Measurements from ENCODE around the gene EPHB3.

Gene EPHB3

DNA sequence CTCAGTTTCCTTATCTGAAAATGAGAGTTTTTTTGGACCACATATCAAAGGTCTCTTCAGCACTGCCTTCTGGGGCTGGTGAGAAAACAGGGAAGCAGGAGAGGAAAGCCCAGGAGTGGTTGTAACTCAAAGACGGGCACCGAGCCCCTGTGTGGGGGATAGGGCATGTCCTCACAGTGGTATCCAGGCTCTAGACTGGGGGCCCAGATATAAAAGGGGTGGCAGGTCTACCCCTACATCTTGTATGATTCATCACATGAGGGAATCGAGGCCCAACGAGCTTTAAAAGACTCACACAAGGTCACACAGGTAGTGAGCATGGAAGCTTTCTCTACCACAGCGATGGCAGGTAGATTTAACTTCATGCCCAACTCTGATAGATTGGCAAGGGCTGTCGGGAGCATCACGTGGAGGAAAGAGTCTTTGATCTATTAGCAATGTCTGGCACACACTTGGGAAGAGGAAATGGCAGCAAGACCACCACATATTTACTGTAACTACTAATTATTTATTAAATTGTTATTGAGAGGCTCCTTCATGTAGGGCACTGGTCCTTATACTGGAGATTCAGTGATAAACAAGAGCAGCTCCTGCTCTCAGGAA is 4.1 kb upstream of the EPHB3 start:
- H3K4me3 ChIP-seq (replicated peaks; ENCODE audit: low read depth, low read length), result no peak overlapping the region
- DNase-seq (ENCODE audit: extremely low read depth, low read depth), result no peak
- TF ChIP-seq, protein P1, sequence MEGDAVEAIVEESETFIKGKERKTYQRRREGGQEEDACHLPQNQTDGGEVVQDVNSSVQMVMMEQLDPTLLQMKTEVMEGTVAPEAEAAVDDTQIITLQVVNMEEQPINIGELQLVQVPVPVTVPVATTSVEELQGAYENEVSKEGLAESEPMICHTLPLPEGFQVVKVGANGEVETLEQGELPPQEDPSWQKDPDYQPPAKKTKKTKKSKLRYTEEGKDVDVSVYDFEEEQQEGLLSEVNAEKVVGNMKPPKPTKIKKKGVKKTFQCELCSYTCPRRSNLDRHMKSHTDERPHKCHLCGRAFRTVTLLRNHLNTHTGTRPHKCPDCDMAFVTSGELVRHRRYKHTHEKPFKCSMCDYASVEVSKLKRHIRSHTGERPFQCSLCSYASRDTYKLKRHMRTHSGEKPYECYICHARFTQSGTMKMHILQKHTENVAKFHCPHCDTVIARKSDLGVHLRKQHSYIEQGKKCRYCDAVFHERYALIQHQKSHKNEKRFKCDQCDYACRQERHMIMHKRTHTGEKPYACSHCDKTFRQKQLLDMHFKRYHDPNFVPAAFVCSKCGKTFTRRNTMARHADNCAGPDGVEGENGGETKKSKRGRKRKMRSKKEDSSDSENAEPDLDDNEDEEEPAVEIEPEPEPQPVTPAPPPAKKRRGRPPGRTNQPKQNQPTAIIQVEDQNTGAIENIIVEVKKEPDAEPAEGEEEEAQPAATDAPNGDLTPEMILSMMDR (IDR thresholded peaks at IDR 0.05; ENCODE audit: low read depth, low read length, missing control alignments), result no peak

DNA sequence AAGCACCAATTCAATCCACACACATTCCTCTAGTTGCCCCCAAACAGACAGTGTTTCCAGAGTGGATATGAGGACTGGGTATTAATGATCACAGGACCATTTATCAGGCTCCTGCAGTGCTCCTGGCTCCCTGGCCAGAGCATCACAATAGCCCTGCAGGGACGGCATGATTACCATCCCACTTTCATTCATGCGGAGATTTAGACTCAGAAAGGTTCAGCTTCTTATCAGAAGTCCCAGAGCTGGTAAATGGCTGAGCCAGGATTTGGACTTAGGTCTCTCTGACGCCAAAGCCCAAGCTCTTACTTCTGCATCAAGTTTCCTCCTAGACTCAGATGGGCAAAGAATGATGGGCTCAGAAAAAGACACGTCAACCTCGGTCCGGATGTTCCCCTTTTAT is 2.9 kb upstream of the EPHB3 start:
- no peak overlapping the region for H3K4me3 ChIP-seq (replicated peaks; ENCODE audit: low read depth, low read length)
- TF ChIP-seq, protein P1 (IDR thresholded peaks at IDR 0.05; ENCODE audit: low read depth, low read length, missing control alignments), result no peak

DNA sequence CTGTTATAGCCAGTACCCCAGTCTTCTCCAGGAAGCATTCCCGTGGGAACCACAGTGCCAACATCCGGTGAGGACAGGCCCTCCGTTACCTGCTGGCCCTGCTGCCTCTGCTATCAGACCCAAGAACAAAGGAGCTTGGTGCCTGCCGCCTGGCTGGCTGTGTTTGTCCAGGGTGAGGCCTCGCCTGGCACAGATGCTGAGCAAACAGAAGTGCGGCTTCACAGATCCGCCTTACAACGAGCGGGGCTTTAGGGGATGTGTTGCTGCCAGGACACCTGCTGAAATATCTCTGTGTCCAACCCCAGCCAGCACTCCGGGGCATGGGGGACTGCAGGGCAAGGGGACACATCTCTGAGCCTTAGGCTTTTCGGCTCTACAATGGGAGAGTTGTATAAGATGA is 2.2 kb upstream of the EPHB3 start:
- no peak for DNase-seq (ENCODE audit: extremely low read depth, low read depth)
- TF ChIP-seq, protein P1 (IDR thresholded peaks at IDR 0.05; ENCODE audit: low read depth, low read length, missing control alignments), result no peak
- no peak overlapping the region for H3K4me3 ChIP-seq (replicated peaks; ENCODE audit: low read depth, low read length)

More for the DNA sequence above, 2.9 kb upstream of the EPHB3 start:
- DNase-seq (ENCODE audit: extremely low read depth, low read depth), result no peak

DNA sequence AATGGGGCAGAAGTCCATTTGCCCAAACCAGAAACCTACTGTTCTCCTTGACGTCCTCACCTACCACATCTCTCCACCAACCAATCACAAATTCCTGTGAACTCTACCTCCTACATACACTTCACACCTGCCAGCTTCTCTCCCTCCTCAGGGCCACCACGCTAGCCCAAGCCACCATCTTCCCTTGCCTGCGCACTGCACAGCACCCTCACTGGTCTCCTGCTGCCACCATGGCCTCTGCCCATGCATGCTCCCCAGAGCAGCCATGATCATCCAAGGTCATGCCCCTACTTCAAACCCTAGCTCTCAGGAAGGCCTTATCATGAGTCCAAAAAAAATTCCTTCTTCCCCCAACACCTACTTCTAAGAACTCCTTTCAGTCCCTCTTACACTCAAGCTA is 1.1 kb upstream of the EPHB3 start:
- H3K4me3 ChIP-seq (replicated peaks; ENCODE audit: low read depth, low read length), result no peak overlapping the region
- TF ChIP-seq, protein P1 (IDR thresholded peaks at IDR 0.05; ENCODE audit: low read depth, low read length, missing control alignments), result no peak
- no peak for DNase-seq (ENCODE audit: extremely low read depth, low read depth)

DNA sequence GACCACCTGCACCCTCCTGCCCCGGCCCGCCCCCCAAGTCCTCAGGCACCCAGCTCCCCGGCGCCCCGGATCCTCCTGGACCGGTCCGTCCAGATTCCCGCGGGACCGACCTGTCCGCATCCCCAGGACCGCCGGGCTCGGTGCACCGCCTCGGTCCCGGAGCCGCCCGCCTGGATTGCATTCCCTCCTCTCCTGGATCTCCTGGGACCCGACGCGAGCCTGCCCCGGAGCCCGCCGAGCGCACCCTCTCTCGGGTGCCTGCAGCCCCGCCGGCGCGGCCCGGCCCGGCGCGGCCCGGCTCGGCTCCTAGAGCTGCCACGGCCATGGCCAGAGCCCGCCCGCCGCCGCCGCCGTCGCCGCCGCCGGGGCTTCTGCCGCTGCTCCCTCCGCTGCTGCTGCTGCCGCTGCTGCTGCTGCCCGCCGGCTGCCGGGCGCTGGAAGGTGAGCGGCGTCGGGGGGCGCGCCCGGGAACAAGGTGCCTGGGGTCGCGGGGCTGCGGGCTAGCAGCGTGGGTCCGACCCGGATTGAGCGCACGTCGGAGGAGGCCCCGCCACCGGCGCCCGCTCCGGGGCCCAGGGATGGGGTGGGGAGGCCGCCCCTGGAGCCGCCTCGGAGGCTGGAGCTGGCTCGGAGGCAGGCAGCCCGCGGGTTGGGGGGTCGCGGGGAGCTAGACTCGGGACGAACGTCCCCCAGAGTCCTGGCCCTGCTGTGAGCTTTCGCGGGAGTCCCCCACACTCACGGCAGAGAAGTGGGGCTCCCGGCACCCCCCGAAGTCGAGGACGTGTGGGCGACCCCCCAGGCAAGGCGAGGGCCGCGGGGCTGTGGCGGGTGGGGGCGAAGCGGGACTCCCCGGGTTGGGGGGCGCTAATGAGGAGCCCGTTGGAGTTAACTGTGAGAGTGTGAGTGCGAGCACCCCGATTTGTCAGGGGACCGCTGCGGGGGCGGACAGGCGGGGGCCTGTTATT is 610 bp downstream of the EPHB3 start:
- H3K4me3 ChIP-seq (replicated peaks; ENCODE audit: low read depth, low read length), result peak overlapping the region; percentile 48
- DNase-seq (ENCODE audit: extremely low read depth, low read depth), result no peak
- TF ChIP-seq, protein P1 (IDR thresholded peaks at IDR 0.05; ENCODE audit: low read depth, low read length, missing control alignments), result no peak

DNA sequence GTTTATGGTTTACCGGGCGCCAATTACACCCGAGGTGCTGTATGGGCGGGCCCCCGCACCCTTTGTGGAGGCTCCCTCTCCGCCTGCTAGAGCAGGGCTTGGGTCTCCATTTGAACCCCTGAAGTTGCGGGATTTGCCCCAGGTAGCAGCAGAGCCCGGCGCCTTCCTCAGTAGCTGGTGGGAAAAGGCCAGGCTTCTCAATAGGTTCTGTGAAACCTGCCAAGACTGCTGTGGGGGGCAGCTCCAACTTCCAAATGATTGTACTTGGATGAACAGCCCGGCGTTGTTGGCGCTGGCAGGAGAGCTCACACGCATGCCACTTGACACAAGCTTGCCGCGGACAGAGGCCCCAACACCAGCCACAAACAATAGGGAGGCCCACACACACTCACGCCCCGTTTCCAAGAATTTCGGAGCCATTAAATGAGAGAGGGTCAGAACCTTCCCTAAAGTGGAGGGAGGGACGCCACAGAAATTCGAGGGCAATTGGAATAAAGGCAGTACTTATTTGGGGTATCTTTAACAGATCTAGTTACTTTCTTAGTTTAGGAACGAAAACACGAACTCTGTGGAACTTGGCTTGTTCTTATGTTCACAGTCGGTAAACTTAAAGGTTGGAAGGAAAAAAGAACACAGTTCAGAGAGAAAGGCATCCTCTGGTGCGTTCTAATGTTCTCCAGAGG is 1.4 kb downstream of the EPHB3 start:
- no peak for DNase-seq (ENCODE audit: extremely low read depth, low read depth)
- peak overlapping the region; percentile 48 for H3K4me3 ChIP-seq (replicated peaks; ENCODE audit: low read depth, low read length)
- TF ChIP-seq, protein P1 (IDR thresholded peaks at IDR 0.05; ENCODE audit: low read depth, low read length, missing control alignments), result no peak
